ENCODE results near the gene SPI1. TPM values are rescaled to one million over a fixed set of nuclear protein-coding genes. Genes with fewer than 3 reads are reported as not detected.

Gene SPI1
- total RNA-seq, 1 donor from 2014 or later: not detected

DNA sequence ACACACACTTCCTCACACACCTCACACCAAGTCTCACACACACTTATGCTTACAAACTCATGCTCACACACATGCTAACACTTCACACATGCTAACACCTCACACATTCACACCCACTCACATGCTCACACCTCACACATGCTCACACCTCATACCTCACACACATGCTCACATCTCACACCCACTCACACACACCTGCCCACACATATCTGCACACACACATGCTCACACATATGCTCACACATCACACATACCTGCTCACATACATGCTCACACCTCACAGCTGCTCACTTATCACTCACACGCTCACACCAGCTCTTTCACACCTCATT lies 21.4 kb downstream of the SPI1 start:
- Mint-ChIP-seq H3K4me1 (peaks cover 8% of the 10 kb centered on the region), H3K4me3 (no peak overlapping the region), H3K27ac (ENCODE audit: unreplicated experiment) (no peak overlapping the region), H3K27me3 (ENCODE audit: low read depth) (no peaks in the 10 kb centered on the region), H3K9me3 (no peaks in the 10 kb centered on the region), H3K36me3 (ENCODE audit: low read depth) (no peaks in the 10 kb centered on the region)
- DNase-seq (ENCODE audit: low read depth, low spot score): no peak
- TF ChIP-seq, protein P1, sequence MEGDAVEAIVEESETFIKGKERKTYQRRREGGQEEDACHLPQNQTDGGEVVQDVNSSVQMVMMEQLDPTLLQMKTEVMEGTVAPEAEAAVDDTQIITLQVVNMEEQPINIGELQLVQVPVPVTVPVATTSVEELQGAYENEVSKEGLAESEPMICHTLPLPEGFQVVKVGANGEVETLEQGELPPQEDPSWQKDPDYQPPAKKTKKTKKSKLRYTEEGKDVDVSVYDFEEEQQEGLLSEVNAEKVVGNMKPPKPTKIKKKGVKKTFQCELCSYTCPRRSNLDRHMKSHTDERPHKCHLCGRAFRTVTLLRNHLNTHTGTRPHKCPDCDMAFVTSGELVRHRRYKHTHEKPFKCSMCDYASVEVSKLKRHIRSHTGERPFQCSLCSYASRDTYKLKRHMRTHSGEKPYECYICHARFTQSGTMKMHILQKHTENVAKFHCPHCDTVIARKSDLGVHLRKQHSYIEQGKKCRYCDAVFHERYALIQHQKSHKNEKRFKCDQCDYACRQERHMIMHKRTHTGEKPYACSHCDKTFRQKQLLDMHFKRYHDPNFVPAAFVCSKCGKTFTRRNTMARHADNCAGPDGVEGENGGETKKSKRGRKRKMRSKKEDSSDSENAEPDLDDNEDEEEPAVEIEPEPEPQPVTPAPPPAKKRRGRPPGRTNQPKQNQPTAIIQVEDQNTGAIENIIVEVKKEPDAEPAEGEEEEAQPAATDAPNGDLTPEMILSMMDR (conservative IDR thresholded peaks at IDR 0.05): no peak

GRCh38 chr11:47356129-47356997 lies 22.0 kb downstream of the SPI1 start:
- no peaks in the 10 kb centered on the region for H3K27me3 Mint-ChIP-seq (ENCODE audit: low read depth)
- TF ChIP-seq, protein P1 (conservative IDR thresholded peaks at IDR 0.05): no peak
- H3K9me3 Mint-ChIP-seq: no peaks in the 10 kb centered on the region
- no peak overlapping the region for H3K4me3 Mint-ChIP-seq
- DNase-seq (ENCODE audit: low read depth, low spot score): no peak
- H3K36me3 Mint-ChIP-seq (ENCODE audit: low read depth): no peaks in the 10 kb centered on the region
- peaks cover 8% of the 10 kb centered on the region for H3K4me1 Mint-ChIP-seq
- H3K27ac Mint-ChIP-seq (ENCODE audit: unreplicated experiment): no peak overlapping the region

DNA sequence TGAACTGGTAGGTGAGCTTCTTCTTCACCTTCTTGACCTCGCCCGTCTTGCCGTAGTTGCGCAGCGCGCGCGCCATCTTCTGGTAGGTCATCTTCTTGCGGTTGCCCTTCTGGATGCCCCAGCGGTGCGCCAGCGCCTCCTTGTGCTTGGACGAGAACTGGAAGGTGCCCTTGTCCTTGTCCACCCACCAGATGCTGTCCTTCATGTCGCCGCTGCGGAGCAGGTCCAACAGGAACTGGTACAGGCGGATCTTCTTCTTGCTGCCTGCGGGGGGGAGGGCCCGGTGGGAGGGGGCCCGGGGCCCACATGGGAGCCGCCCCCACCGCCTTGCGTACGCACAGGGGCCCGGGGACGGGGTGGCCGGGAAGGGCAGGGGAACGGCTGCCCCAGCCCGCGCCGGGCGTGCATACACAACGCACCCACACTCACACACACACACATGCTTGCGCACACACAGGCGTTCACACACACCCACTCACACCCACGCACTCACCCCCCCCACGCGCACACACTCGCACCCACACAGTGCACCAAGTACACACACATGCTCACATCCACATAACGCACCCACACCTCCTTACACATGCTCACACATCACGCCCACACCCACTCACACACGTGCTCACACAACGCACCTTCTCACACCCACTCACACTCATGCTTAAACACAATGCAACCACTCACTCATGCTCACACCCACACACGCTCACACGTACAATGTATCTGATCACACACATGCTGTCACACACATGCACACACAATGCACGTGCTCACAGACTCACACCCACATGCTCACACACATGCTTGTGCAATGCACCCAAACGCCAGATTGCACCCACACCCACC lies 22.8 kb downstream of the SPI1 start:
- Mint-ChIP-seq H3K27me3 (ENCODE audit: low read depth) (no peaks in the 10 kb centered on the region), H3K4me3 (peak overlapping the region; percentile 23), H3K27ac (ENCODE audit: unreplicated experiment) (no peak overlapping the region), H3K36me3 (ENCODE audit: low read depth) (no peaks in the 10 kb centered on the region), H3K4me1 (peaks cover 8% of the 10 kb centered on the region), H3K9me3 (no peaks in the 10 kb centered on the region)
- TF ChIP-seq, protein P1 (conservative IDR thresholded peaks at IDR 0.05): peak; percentile 97
- DNase-seq (ENCODE audit: low read depth, low spot score): peak; percentile 98

DNA sequence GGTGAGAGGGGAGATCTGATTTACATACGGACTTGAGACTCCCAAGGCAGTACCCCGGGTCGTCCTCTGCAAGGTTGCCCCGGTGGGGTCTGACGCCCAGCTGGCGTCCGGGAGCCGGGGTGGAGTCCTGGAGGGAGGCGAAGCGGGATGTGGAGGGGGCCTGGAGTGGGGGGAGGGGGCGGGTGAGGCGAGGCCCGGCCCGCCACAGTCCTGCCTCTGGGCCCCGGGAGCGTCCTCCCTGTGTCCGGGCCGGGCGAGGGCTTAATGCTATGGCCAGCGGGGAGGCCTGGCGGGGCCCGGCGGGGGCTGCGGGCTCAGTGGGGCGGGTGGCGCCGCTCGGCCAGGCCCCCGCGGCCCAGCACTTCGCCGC lies 23.4 kb downstream of the SPI1 start:
- DNase-seq (ENCODE audit: low read depth, low spot score): no peak
- TF ChIP-seq, protein P1 (conservative IDR thresholded peaks at IDR 0.05): no peak
- H3K9me3 Mint-ChIP-seq: no peaks in the 10 kb centered on the region
- no peaks in the 10 kb centered on the region for H3K36me3 Mint-ChIP-seq (ENCODE audit: low read depth)
- H3K4me1 Mint-ChIP-seq: peaks cover 8% of the 10 kb centered on the region
- no peaks in the 10 kb centered on the region for H3K27me3 Mint-ChIP-seq (ENCODE audit: low read depth)
- H3K27ac Mint-ChIP-seq (ENCODE audit: unreplicated experiment): no peak overlapping the region
- peak overlapping the region; percentile 23 for H3K4me3 Mint-ChIP-seq

GRCh38 chr11:47353978-47354774 lies 24.2 kb downstream of the SPI1 start:
- peak overlapping the region; percentile 11 for H3K4me3 Mint-ChIP-seq
- TF ChIP-seq, protein P1 (conservative IDR thresholded peaks at IDR 0.05): no peak
- no peaks in the 10 kb centered on the region for H3K27me3 Mint-ChIP-seq (ENCODE audit: low read depth)
- no peaks in the 10 kb centered on the region for H3K36me3 Mint-ChIP-seq (ENCODE audit: low read depth)
- H3K9me3 Mint-ChIP-seq: no peaks in the 10 kb centered on the region
- peaks cover 10% of the 10 kb centered on the region for H3K4me1 Mint-ChIP-seq
- no peak overlapping the region for H3K27ac Mint-ChIP-seq (ENCODE audit: unreplicated experiment)
- DNase-seq (ENCODE audit: low read depth, low spot score): no peak
